HepG2 (cell line): Measurements from ENCODE around the gene ZDHHC15. TPM values are rescaled to one million over a fixed set of nuclear protein-coding genes. Genes with fewer than 3 reads are reported as not detected.

Experiments used
- ATAC-seq: fragments of 200-7000 bp; cut with Tn5 transposase; 3 replicates; pipeline ENCODE4 v1.9.1; 2020; ENCODE audit warnings: mild to moderate bottlenecking, moderate library complexity
- BruUV-seq: library from RNA; stranded (reverse); fragments of 400-500 nt; replicated peaks from 2 replicates; lab custom pipeline; 2021; lab: Mats Ljungman, UMichigan
- CTCF ChIA-PET: fragments of 300-600 bp; formaldehyde crosslinking; extraction: SDS; loops from one replicate; lab custom pipeline; 2021; ENCODE audit warnings: low total read pairs, inconsistent platforms, low intra/inter-chr PET ratio; lab: Yijun Ruan, JAX
- POLR2A ChIA-PET: fragments of 350-600 bp; sonication (Branson Sonifier 250); formaldehyde crosslinking; loops from one replicate; lab custom pipeline; 2020; ENCODE audit warnings: antibody characterized with exemption, inconsistent platforms; lab: Yijun Ruan, JAX
- DNase-seq: peaks from one replicate; pipeline ENCODE4 v3.0.0-alpha.2; 2015; ENCODE audit warnings: low spot score
- FAIRE-seq: peaks from 3 replicates; lab custom pipeline; 2011; peaks lifted over from hg19 to GRCh38; lab: Jason Lieb, UNC
- H2AFZ ChIP-seq: one replicate; pipeline ENCODE4 v1.6.1; 2011; ENCODE audit warnings: low read length, inconsistent platforms
- H3K27ac ChIP-seq: fragments of 300-600 bp; 3 replicates; pipeline ENCODE4 v1.8.0; 2011; ENCODE audit warnings: mixed run types, mild to moderate bottlenecking, mixed read lengths, low read length, inconsistent platforms; ENCODE audit not compliant: insufficient read depth; ENCODE audit errors: extremely low read length
- H3K27me3 ChIP-seq, 2 experiments: fragments of 200-600 bp in 1 of 2; 2 replicates in 1 of 2; 3 replicates in 1 of 2; pipeline versions ENCODE4 v1.6.0 to v1.8.0; 2011; ENCODE audit warnings: low read length in 2 of 2, mild to moderate bottlenecking in 2 of 2, moderate library complexity in 2 of 2, inconsistent platforms in 1 of 2; ENCODE audit not compliant: insufficient read depth in 2 of 2, control insufficient read depth in 1 of 2
- H3K36me3 ChIP-seq, 2 experiments: fragments of 200-600 bp in 1 of 2; replicated peaks in 1 of 2; 2 replicates in 1 of 2; 3 replicates in 1 of 2; pipeline versions ENCODE4 v1.5.1 to v1.8.0; 2011; ENCODE audit warnings: low read length in 2 of 2, inconsistent platforms in 1 of 2; ENCODE audit not compliant: insufficient read depth in 2 of 2, control insufficient read depth in 1 of 2
- H3K4me1 ChIP-seq: 2 replicates; pipeline ENCODE4 v1.5.1; 2012; ENCODE audit warnings: low read length, inconsistent platforms; ENCODE audit not compliant: insufficient read depth
- H3K4me2 ChIP-seq: 2 replicates; pipeline ENCODE4 v1.6.0; 2011; ENCODE audit warnings: low read depth, low read length, inconsistent platforms
- H3K4me3 ChIP-seq, 3 experiments: fragments of 200-600 bp in 1 of 3; sonication (generic), shearing (Covaris generic) in 1 of 3; replicated peaks in 1 of 3; 2 replicates each; pipeline ENCODE4 v1.5.1; 2011 to 2016; ENCODE audit warnings: low read length in 3 of 3, inconsistent platforms in 2 of 3, low read depth in 2 of 3, mild to moderate bottlenecking in 2 of 3, control low read depth in 1 of 3, mixed read lengths in 1 of 3; ENCODE audit not compliant: insufficient read depth in 1 of 3
- H3K79me2 ChIP-seq: one replicate; pipeline ENCODE4 v1.6.1; 2011; ENCODE audit warnings: low read length, inconsistent platforms; ENCODE audit not compliant: insufficient read depth
- H3K9ac ChIP-seq: 2 replicates; pipeline ENCODE4 v1.6.0; 2011; ENCODE audit warnings: mild to moderate bottlenecking, low read depth, low read length, inconsistent platforms; ENCODE audit not compliant: insufficient read depth
- H3K9me3 ChIP-seq: 2 replicates; pipeline ENCODE4 v1.5.1; 2012; ENCODE audit warnings: mild to moderate bottlenecking, low read length
- H4K20me1 ChIP-seq: 2 replicates; pipeline ENCODE4 v1.6.0; 2011; ENCODE audit warnings: inconsistent platforms, mild to moderate bottlenecking, low read length, moderate library complexity; ENCODE audit not compliant: insufficient read depth
- CEBPG ChIP-seq: IDR thresholded peaks from 2 replicates; pipeline ENCODE4 v1.6.1; 2016
- GTF2F1 ChIP-seq: fragments of 150-350 bp; IDR thresholded peaks from 2 replicates; pipeline ENCODE4 v1.6.1; 2014; ENCODE audit warnings: low read length
- MED13 ChIP-seq: sonication (generic); formaldehyde crosslinking; IDR thresholded peaks from 2 replicates; pipeline ENCODE4 v1.5.0; 2020; ENCODE audit warnings: missing genetic modification reagents
- NPAS2 ChIP-seq: sonication (generic); formaldehyde crosslinking; IDR thresholded peaks from 2 replicates; pipeline ENCODE4 v1.8.0; 2022; ENCODE audit warnings: mild to moderate bottlenecking, missing genetic modification reagents, borderline replicate concordance
- SAFB2 ChIP-seq: sonication (generic); formaldehyde crosslinking; IDR thresholded peaks from 2 replicates; pipeline ENCODE4 v1.5.1; 2020; ENCODE audit warnings: missing genetic modification reagents, low read depth, mild to moderate bottlenecking, borderline replicate concordance
- TAF1 ChIP-seq: sonication (generic); formaldehyde crosslinking; IDR thresholded peaks from 2 replicates; pipeline ENCODE4 v1.4.0; 2020; ENCODE audit warnings: missing genetic modification reagents
- TOPORS ChIP-seq: sonication (generic); formaldehyde crosslinking; IDR thresholded peaks from 2 replicates; pipeline ENCODE4 v1.8.0; 2023; ENCODE audit warnings: mild to moderate bottlenecking, missing genetic modification reagents
- TRIM24 ChIP-seq: sonication (generic); formaldehyde crosslinking; IDR thresholded peaks from 2 replicates; pipeline ENCODE4 v1.8.0; 2022; ENCODE audit warnings: mild to moderate bottlenecking, missing genetic modification reagents
- YEATS2 ChIP-seq: sonication (generic); formaldehyde crosslinking; IDR thresholded peaks from 2 replicates; pipeline ENCODE4 v1.4.0; 2020; ENCODE audit warnings: missing genetic modification reagents, borderline replicate concordance
- ZNF207 ChIP-seq: fragments of 450-650 bp; IDR thresholded peaks from 2 replicates; pipeline ENCODE4 v1.6.1; 2016; ENCODE audit warnings: antibody characterized with exemption, borderline replicate concordance
- ZNF614 ChIP-seq: IDR thresholded peaks from 2 replicates; pipeline ENCODE4 v1.6.1; 2018; ENCODE audit warnings: missing biosample characterization, missing genetic modification reagents, inconsistent platforms, borderline replicate concordance
- ZNF850 ChIP-seq: sonication (generic); formaldehyde crosslinking; conservative IDR thresholded peaks from 2 replicates; pipeline ENCODE4 v1.9.0; 2021; ENCODE audit warnings: mild to moderate bottlenecking, missing genetic modification reagents
- WGBS: methylation state at CpG from one replicate; pipeline ENCODE4 v1.1.6; 2017; ENCODE audit warnings: low lambda C conversion rate; 5-methylcytosine and 5-hydroxymethylcytosine counted together
- in situ Hi-C: cut with HindIII; loops from 2 replicates; pipeline ENCODE4 v1.10.0; 2017; ENCODE audit warnings: low pct_unique_long_range_greater_than_20kb; ENCODE audit not compliant: extremely low pct_ligation_motif_present
- intact Hi-C: fragments of 100-400 bp; cut with micrococcal nuclease; formaldehyde crosslinking; loops from one replicate; pipeline ENCODE4 v1.10.0; 2022; ENCODE audit not compliant: unreplicated experiment
- polyA plus RNA-seq, 8 experiments: library from polyadenylated mRNA; depleted of rRNA in 3 of 8; stranded (reverse) in 7 of 8; unstranded in 1 of 8; fragments of >200 nt; fragmentation: Illumina TruSeq in 4 of 8; extraction: Trizol in 4 of 8; gene quantifications; 2 replicates each; pipeline versions ENCODE4 v1.2.1 to v1.2.3, GENCODE V29; 2011 to 2016; ENCODE audit warnings: low read depth in 4 of 8, missing spikeins in 1 of 8, mixed read lengths in 1 of 8; ENCODE audit not compliant: insufficient read depth in 1 of 8
- total RNA-seq, 5 experiments: library from RNA; depleted of rRNA; stranded (reverse); fragments of >200 nt; fragmentation: Illumina TruSeq; extraction: Trizol; gene quantifications; 2 replicates each; pipeline ENCODE4 v1.2.3, GENCODE V29; 2016; ENCODE audit warnings: low read depth in 1 of 5
- TF ChIP-seq, protein P1 (sequence below): IDR thresholded peaks from 2 replicates; pipeline ENCODE4 v1.6.1; 2012; ENCODE audit warnings: low read depth, low read length, improper control_type of control experiment
- TF ChIP-seq, protein P2 (sequence below): sonication (generic); formaldehyde crosslinking; IDR thresholded peaks from 2 replicates; pipeline ENCODE4 v1.8.1; 2023; ENCODE audit warnings: mild to moderate bottlenecking, inconsistent platforms, moderate library complexity, missing genetic modification reagents, borderline replicate concordance
- TF ChIP-seq, protein P3 (sequence below): sonication (generic); formaldehyde crosslinking; IDR thresholded peaks from 2 replicates; pipeline ENCODE4 v1.8.0; 2022; ENCODE audit warnings: low read depth, missing genetic modification reagents

ZDHHC15 gene
- total and polyA plus RNA-seq, 2 of the 13 experiments (the other 11 are each of a cell fraction or from before 2014, with no cell fraction given): 0.20 TPM; not detected in 1

DNA sequence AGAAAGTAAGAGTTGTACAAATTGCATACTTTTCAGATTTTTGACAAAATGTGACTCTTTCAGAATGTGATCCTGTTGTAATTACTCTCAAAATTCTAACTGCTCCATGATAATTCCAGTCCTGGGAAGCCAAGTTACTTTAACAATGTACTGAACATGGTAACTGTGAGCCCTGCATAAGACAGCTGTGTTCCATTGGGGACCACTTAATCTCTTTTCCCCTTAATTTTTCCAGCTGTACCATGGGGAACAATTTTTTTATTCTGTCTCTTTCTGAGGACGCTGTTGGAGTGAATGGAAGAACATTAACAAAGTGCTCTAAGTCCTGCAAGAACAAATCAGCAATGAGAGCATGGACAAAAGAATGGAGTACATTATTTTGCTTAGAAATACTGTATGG is 153.1 kb downstream of the ZDHHC15 start:
- H3K27me3 ChIP-seq: no peaks in the 10 kb centered on the region
- ChIA-PET CTCF (no interaction called here), POLR2A (no interaction called here)
- H3K27ac ChIP-seq: no peak overlapping the region
- no peaks in the 10 kb centered on the region for H3K36me3 ChIP-seq
- DNase-seq: no peak
- no TSS peak for BruUV-seq
- WGBS: 0% methylated on average over 1 of the region's 1 CpG
- H3K4me2 ChIP-seq: no peak overlapping the region
- FAIRE-seq: no peak
- H3K4me1 ChIP-seq: no peaks in the 10 kb centered on the region
- no peaks in the 10 kb centered on the region for H3K9me3 ChIP-seq
- intact Hi-C loops (no loop called here), in situ Hi-C loops (no loop called here)
- no peak overlapping the region for H2AFZ ChIP-seq
- H3K4me3 ChIP-seq: no peak overlapping the region
- ATAC-seq: no peak
- TF ChIP-seq ZNF207: no peak
- TF ChIP-seq GTF2F1: no peak
- no peak for TF ChIP-seq SAFB2 (CRISPR knock-in tag)
- no peak for TF ChIP-seq ZNF850 (CRISPR knock-in tag)
- TF ChIP-seq, protein P1, sequence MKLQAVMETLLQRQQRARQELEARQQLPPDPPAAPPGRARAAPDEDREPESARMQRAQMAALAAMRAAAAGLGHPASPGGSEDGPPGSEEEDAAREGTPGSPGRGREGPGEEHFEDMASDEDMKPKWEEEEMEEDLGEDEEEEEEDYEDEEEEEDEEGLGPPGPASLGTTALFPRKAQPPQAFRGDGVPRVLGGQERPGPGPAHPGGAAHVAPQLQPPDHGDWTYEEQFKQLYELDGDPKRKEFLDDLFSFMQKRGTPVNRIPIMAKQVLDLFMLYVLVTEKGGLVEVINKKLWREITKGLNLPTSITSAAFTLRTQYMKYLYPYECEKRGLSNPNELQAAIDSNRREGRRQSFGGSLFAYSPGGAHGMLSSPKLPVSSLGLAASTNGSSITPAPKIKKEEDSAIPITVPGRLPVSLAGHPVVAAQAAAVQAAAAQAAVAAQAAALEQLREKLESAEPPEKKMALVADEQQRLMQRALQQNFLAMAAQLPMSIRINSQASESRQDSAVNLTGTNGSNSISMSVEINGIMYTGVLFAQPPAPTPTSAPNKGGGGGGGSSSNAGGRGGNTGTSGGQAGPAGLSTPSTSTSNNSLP: no peak
- no peak for TF ChIP-seq ZNF614 (CRISPR knock-in tag)
- TF ChIP-seq CEBPG: no peak
- TF ChIP-seq MED13 (CRISPR knock-in tag): no peak
- no peak for TF ChIP-seq TAF1 (CRISPR knock-in tag)
- TF ChIP-seq, all 625 proteins: peak for 0
- Histone ChIP-seq H4K20me1 (no peaks in the 10 kb centered on the region), H3K79me2 (no peaks in the 10 kb centered on the region), H3K9ac (no peak overlapping the region)

DNA sequence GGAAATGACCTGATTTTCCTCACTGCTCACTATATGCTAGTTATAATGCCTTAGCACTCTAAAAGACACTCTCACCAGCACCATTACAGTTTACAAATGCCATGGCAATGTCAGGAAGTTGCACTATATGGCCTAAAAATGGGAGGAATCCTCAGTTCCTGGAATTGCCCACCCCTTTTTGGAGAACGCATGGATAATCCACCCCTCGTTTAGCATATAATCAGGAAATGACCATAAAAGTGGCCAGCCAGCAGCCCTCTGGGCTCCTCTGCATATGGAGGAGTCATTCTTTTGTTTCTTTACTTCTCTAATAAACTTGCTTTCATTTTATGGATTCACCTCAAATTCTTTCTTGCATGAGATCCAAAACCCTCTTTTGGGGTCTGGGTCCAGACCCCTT is 156.0 kb downstream of the ZDHHC15 start:
- Histone ChIP-seq H3K27me3 (no peaks in the 10 kb centered on the region), H3K36me3 (no peaks in the 10 kb centered on the region), H3K4me1 (no peaks in the 10 kb centered on the region), H3K9me3 (no peaks in the 10 kb centered on the region), H3K4me3 (no peak overlapping the region), H3K79me2 (no peaks in the 10 kb centered on the region), H4K20me1 (no peaks in the 10 kb centered on the region), H3K4me2 (no peak overlapping the region), H3K9ac (no peak overlapping the region), H2AFZ (no peak overlapping the region), H3K27ac (no peak overlapping the region)
- WGBS: 0% methylated on average over 1 of the region's 2 CpGs
- FAIRE-seq (no peak), ATAC-seq (no peak), DNase-seq (no peak)
- in situ Hi-C loops (no loop called here), intact Hi-C loops (no loop called here)
- no TSS peak for BruUV-seq
- ChIA-PET CTCF (no interaction called here), POLR2A (no interaction called here)
- TF ChIP-seq, protein P2, sequence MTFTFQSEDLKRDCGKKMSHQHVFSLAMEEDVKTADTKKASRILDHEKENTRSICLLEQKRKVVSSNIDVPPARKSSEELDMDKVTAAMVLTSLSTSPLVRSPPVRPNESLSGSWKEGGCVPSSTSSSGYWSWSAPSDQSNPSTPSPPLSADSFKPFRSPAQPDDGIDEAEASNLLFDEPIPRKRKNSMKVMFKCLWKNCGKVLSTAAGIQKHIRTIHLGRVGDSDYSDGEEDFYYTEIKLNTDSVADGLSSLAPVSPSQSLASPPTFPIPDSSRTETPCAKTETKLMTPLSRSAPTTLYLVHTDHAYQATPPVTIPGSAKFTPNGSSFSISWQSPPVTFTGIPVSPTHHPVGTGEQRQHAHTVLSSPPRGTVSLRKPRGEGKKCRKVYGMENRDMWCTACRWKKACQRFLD (CRISPR knock-in tag): no peak
- TF ChIP-seq YEATS2 (CRISPR knock-in tag) (no peak), TRIM24 (CRISPR knock-in tag) (no peak), NPAS2 (no peak), TOPORS (no peak)
- TF ChIP-seq, protein P3, sequence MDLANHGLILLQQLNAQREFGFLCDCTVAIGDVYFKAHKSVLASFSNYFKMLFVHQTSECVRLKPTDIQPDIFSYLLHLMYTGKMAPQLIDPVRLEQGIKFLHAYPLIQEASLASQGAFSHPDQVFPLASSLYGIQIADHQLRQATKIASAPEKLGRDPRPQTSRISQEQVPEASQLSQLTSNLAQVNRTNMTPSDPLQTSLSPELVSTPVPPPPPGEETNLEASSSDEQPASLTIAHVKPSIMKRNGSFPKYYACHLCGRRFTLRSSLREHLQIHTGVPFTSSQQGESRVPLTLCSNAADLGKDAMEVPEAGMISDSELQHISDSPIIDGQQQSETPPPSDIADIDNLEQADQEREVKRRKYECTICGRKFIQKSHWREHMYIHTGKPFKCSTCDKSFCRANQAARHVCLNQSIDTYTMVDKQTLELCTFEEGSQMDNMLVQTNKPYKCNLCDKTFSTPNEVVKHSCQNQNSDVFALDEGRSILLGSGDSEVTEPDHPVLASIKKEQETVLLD (CRISPR knock-in tag): no peak
